Fibroblast of lung (primary cell): Measurements from ENCODE around the gene RNASE2. TPM values are rescaled to one million over a fixed set of nuclear protein-coding genes. Genes with fewer than 3 reads are reported as not detected.

Experiments
- DNase-seq, 2 donors: peaks; one replicate each; pipeline versions ENCODE4 v3.0.0 to v3.0.0-alpha.2; 2010; ENCODE audit warnings: low read depth in 2 of 2
- H2AFZ ChIP-seq: 2 replicates; pipeline ENCODE4 v1.5.1; 2012; ENCODE audit warnings: low read length, control low read depth, inconsistent platforms
- H3K27ac ChIP-seq: 2 replicates; pipeline ENCODE4 v1.5.1; 2011; ENCODE audit warnings: low read length, control low read depth; ENCODE audit not compliant: insufficient read depth
- H3K27me3 ChIP-seq: 2 replicates; pipeline ENCODE4 v1.5.1; 2011; ENCODE audit warnings: mild to moderate bottlenecking, low read length; ENCODE audit not compliant: control insufficient read depth, insufficient read depth
- H3K36me3 ChIP-seq: 2 replicates; pipeline ENCODE4 v1.5.1; 2011; ENCODE audit warnings: low read length; ENCODE audit not compliant: control insufficient read depth, insufficient read depth
- H3K4me1 ChIP-seq: 2 replicates; pipeline ENCODE4 v1.5.1; 2011; ENCODE audit warnings: low read length; ENCODE audit not compliant: control insufficient read depth, insufficient read depth; ENCODE audit errors: extremely low read depth
- H3K4me2 ChIP-seq: 2 replicates; pipeline ENCODE4 v1.5.1; 2011; ENCODE audit warnings: low read length, control low read depth; ENCODE audit not compliant: insufficient read depth; ENCODE audit errors: extremely low read depth
- H3K4me3 ChIP-seq, 4 experiments: fragments of 200-600 bp in 1 of 4; sonication (generic) in 1 of 4; replicated peaks in 1 of 4; 2 replicates each; pipeline ENCODE4 v1.5.1; 2011 to 2016; ENCODE audit warnings: low read length in 4 of 4, low read depth in 3 of 4, mild to moderate bottlenecking in 3 of 4, control low read depth in 2 of 4, inconsistent platforms in 1 of 4, mixed read lengths in 1 of 4; ENCODE audit not compliant: insufficient read depth in 1 of 4; ENCODE audit errors: control extremely low read depth in 1 of 4
- H3K79me2 ChIP-seq: 2 replicates; pipeline ENCODE4 v1.5.1; 2012; ENCODE audit warnings: mild to moderate bottlenecking, low read length, inconsistent platforms; ENCODE audit not compliant: control insufficient read depth, insufficient read depth
- H3K9ac ChIP-seq: 2 replicates; pipeline ENCODE4 v1.5.1; 2011; ENCODE audit warnings: mild to moderate bottlenecking, low read length, control low read depth; ENCODE audit not compliant: insufficient read depth
- H3K9me3 ChIP-seq: 2 replicates; pipeline ENCODE4 v1.5.1; 2012; ENCODE audit warnings: low read depth, low read length; ENCODE audit not compliant: control insufficient read depth, insufficient read depth
- H4K20me1 ChIP-seq: 2 replicates; pipeline ENCODE4 v1.5.1; 2011; ENCODE audit warnings: low read length; ENCODE audit not compliant: control insufficient read depth, insufficient read depth; ENCODE audit errors: extremely low read depth
- CTCF ChIP-seq, 2 donors: IDR thresholded peaks in 1 of 2; conservative IDR thresholded peaks in 1 of 2; 1 replicate in 1 of 2; 2 replicates in 1 of 2; pipeline ENCODE4 v1.5.1; 2011 to 2012; ENCODE audit warnings: low read length in 2 of 2, control low read depth in 1 of 2, inconsistent platforms in 1 of 2, low read depth in 1 of 2, mild to moderate bottlenecking in 1 of 2
- EZH2 ChIP-seq: IDR thresholded peaks from 2 replicates; pipeline ENCODE4 v1.5.1; 2012; ENCODE audit warnings: low read length, control low read depth, mild to moderate bottlenecking; ENCODE audit errors: missing control alignments
- polyA plus RNA-seq, 2 donors: library from polyadenylated mRNA; depleted of rRNA in 1 of 2; stranded (reverse) in 1 of 2; unstranded in 1 of 2; fragments of >200 nt; gene quantifications; 2 replicates each; pipeline ENCODE4 v1.2.1, GENCODE V29; 2011 to 2012; ENCODE audit warnings: missing spikeins in 1 of 2
- total RNA-seq: library from RNA; depleted of rRNA; stranded (reverse); fragments of >200 nt; gene quantifications from 2 replicates; pipeline ENCODE4 v1.2.1, GENCODE V29; 2014

RNASE2 gene
- total and polyA plus RNA-seq, 2 donors (not counting 1 experiment from before 2014, with no cell fraction given), result not detected

DNA sequence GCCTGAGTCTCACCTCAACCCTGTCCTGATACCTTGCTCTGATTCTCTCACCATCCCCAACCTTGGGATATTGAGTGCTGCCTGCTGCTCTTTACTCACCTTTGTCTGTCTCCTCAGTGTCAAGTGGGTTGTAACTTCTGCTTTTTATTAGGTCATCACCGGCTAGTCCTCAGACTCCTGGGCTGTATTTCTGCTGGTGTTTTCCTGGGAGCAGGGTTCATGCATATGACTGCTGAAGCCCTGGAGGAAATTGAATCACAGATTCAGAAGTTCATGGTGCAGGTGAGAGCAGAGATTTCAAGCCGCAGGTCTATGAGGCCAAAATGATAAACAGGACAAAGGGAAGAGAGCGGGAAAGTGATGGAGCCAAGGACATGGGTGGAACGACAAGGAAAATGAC, 44.3 kb downstream of the RNASE2 start:
- TF ChIP-seq EZH2, result no peak

DNA sequence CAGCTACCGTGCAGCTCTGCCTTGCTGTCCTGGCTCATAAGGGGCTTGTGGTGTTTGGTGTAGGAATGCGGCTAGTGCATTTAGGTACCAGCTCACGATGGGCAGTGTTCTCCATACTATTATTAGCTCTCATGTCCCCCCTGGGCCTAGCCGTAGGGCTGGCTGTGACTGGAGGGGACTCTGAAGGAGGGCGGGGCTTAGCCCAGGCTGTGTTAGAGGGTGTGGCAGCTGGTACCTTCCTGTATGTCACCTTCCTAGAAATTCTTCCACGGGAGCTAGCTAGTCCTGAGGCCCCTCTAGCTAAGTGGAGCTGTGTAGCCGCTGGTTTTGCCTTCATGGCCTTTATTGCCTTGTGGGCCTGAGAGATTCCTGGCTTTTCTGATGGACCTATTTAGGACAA, 45.9 kb downstream of the RNASE2 start:
- Histone ChIP-seq H3K27ac (no peak overlapping the region), H3K9ac (no peak overlapping the region), H3K4me1 (no peaks in the 10 kb centered on the region), H4K20me1 (no peaks in the 10 kb centered on the region), H3K27me3 (no peaks in the 10 kb centered on the region), H3K36me3 (peaks cover 4% of the 10 kb centered on the region), H3K79me2 (no peaks in the 10 kb centered on the region), H3K4me2 (no peak overlapping the region), H3K4me3 (no peak overlapping the region), H2AFZ (no peak overlapping the region), H3K9me3 (no peaks in the 10 kb centered on the region)
- TF ChIP-seq EZH2 (no peak), CTCF (conservative IDR thresholded peaks at IDR 0.05 in 1 of 2, IDR thresholded peaks at IDR 0.05 in 1 of 2; ENCODE audit: low read depth in 1 of 2, low read length in 2 of 2) (no peak)
- no peak for DNase-seq

More for the DNA sequence above, 44.3 kb downstream of the RNASE2 start:
- Histone ChIP-seq H2AFZ (no peak overlapping the region), H4K20me1 (no peaks in the 10 kb centered on the region), H3K36me3 (peaks cover 6% of the 10 kb centered on the region), H3K27me3 (no peaks in the 10 kb centered on the region), H3K79me2 (no peaks in the 10 kb centered on the region), H3K9me3 (no peaks in the 10 kb centered on the region), H3K4me1 (no peaks in the 10 kb centered on the region), H3K4me2 (no peak overlapping the region), H3K4me3 (no peak overlapping the region), H3K9ac (no peak overlapping the region), H3K27ac (no peak overlapping the region)
- no peak for DNase-seq

- Histone ChIP-seq H3K9ac (no peak overlapping the region), H4K20me1 (no peaks in the 10 kb centered on the region), H3K9me3 (no peaks in the 10 kb centered on the region), H3K27ac (no peak overlapping the region), H3K4me2 (no peak overlapping the region), H2AFZ (no peak overlapping the region), H3K4me3 (no peak overlapping the region), H3K79me2 (no peaks in the 10 kb centered on the region), H3K27me3 (no peaks in the 10 kb centered on the region), H3K36me3 (no peaks in the 10 kb centered on the region), H3K4me1 (no peaks in the 10 kb centered on the region)
- no peak for TF ChIP-seq CTCF (conservative IDR thresholded peaks at IDR 0.05 in 1 of 2, IDR thresholded peaks at IDR 0.05 in 1 of 2; ENCODE audit: low read depth in 1 of 2, low read length in 2 of 2)
- TF ChIP-seq EZH2, result no peak
- no peak for DNase-seq
Observed at GRCh38 chr14:21003788-21004346, 48.6 kb downstream of the RNASE2 start.

Other genes starting within 250 kb of the RNASE2 start
- gene EDDM3A, start 209.6 kb upstream of the RNASE2 start, total RNA-seq, result not detected in 2 replicates
- gene EDDM3A, start 209.6 kb upstream of the RNASE2 start, polyA plus RNA-seq, result not detected in 2 replicates
- gene EDDM3B, start 187.1 kb upstream of the RNASE2 start, total RNA-seq, result not detected in 2 replicates
- gene EDDM3B, start 187.1 kb upstream of the RNASE2 start, polyA plus RNA-seq, result not detected in 2 replicates
- gene RNASE6, start 174.2 kb upstream of the RNASE2 start, total RNA-seq, result not detected in 2 replicates
- not detected in 2 replicates for gene RNASE6, start 174.2 kb upstream of the RNASE2 start, polyA plus RNA-seq
- not detected in 2 replicates for gene RNASE1, start 152.6 kb upstream of the RNASE2 start, total RNA-seq
- gene RNASE1, start 152.6 kb upstream of the RNASE2 start, polyA plus RNA-seq, result not detected in 2 replicates
- not detected in 2 replicates for gene RNASE3, start 64.1 kb upstream of the RNASE2 start, total RNA-seq
- gene RNASE3, start 64.1 kb upstream of the RNASE2 start, polyA plus RNA-seq, result not detected in 2 replicates
- gene METTL17, start 34.5 kb downstream of the RNASE2 start, total RNA-seq, result 28.4 and 31.6 TPM in 2 replicates
- 47.7 and 48.5 TPM in 2 replicates for gene METTL17, start 34.5 kb downstream of the RNASE2 start, polyA plus RNA-seq
- gene SLC39A2, start 43.8 kb downstream of the RNASE2 start, total RNA-seq, result 0.17 and 0.26 TPM in 2 replicates
- not detected in 2 replicates for gene SLC39A2, start 43.8 kb downstream of the RNASE2 start, polyA plus RNA-seq
- gene NDRG2, start 69.6 kb downstream of the RNASE2 start, total RNA-seq, result 0.50 and 1.8 TPM in 2 replicates
- 0.32 and 0.34 TPM in 2 replicates for gene NDRG2, start 69.6 kb downstream of the RNASE2 start, polyA plus RNA-seq
- gene TPPP2, start 74.7 kb downstream of the RNASE2 start, total RNA-seq, result not detected in 2 replicates
- gene TPPP2, start 74.7 kb downstream of the RNASE2 start, polyA plus RNA-seq, result not detected in 2 replicates
- not detected in 2 replicates for gene RNASE13, start 79.3 kb downstream of the RNASE2 start, total RNA-seq
- not detected in 2 replicates for gene RNASE13, start 79.3 kb downstream of the RNASE2 start, polyA plus RNA-seq
- not detected in 2 replicates for gene RNASE7, start 86.9 kb downstream of the RNASE2 start, total RNA-seq
- gene RNASE7, start 86.9 kb downstream of the RNASE2 start, polyA plus RNA-seq, result not detected in 2 replicates
- not detected in 2 replicates for gene RNASE8, start 102.3 kb downstream of the RNASE2 start, total RNA-seq
- gene RNASE8, start 102.3 kb downstream of the RNASE2 start, polyA plus RNA-seq, result not detected in 2 replicates
- 23.6 and 24.7 TPM in 2 replicates for gene ARHGEF40, start 114.8 kb downstream of the RNASE2 start, total RNA-seq
- gene ARHGEF40, start 114.8 kb downstream of the RNASE2 start, polyA plus RNA-seq, result 18.2 and 34.6 TPM in 2 replicates
- 3.9 and 4.6 TPM in 2 replicates for gene ZNF219, start 143.2 kb downstream of the RNASE2 start, total RNA-seq
- gene ZNF219, start 143.2 kb downstream of the RNASE2 start, polyA plus RNA-seq, result 2.2 and 2.4 TPM in 2 replicates
- gene TMEM253, start 145.6 kb downstream of the RNASE2 start, total RNA-seq, result not detected in 2 replicates
- gene TMEM253, start 145.6 kb downstream of the RNASE2 start, polyA plus RNA-seq, result 0.05 and 0.11 TPM in 2 replicates
- not detected in 2 replicates for gene OR5AU1, start 200.6 kb downstream of the RNASE2 start, total RNA-seq
- not detected in 2 replicates for gene OR5AU1, start 200.6 kb downstream of the RNASE2 start, polyA plus RNA-seq